ENCODE data around the gene HADHA. TPM values are rescaled to one million over a fixed set of nuclear protein-coding genes. Genes with fewer than 3 reads are reported as not detected.
A peak's percentile ranks its signal among the peaks of the same experiment; 100 is the strongest.

Gene HADHA
- 10 to 100 TPM; 66.6 to 76.1 (median 68.9) TPM for total RNA-seq
- total RNA-seq (2013): 122 TPM

GRCh38 chr2:26244309-26245230, at the start of gene HADHA, which contains the start of gene HADHB:
Gene HADHA (minus strand): TSS chr2:26244632. CDS start chr2:26244596, 36 bp downstream.
Gene HADHB (plus strand): TSS chr2:26244939. CDS start chr2:26254255, 9,316 bp downstream.
- Histone ChIP-seq H3K36me3 (ENCODE audit: control insufficient read depth, insufficient read depth, low read length) (no peaks in the 10 kb centered on the region), H3K27me3 (ENCODE audit: control insufficient read depth, insufficient read depth, low read length) (no peaks in the 10 kb centered on the region), H3K27ac (ENCODE audit: low read length) (peak within 1 kb of the TSS; percentile 97), H3K4me3 (ENCODE audit: low read length) (peak within 1 kb of the TSS; percentile 79), H3K9me3 (ENCODE audit: control insufficient read depth, insufficient read depth, low read length) (no peaks in the 10 kb centered on the region), H3K4me1 (ENCODE audit: control insufficient read depth, insufficient read depth, low read length) (peaks cover 21% of the 10 kb centered on the region)
- peak; percentile 82 to 94 (median 87) for ATAC-seq
- Mint-ChIP-seq H3K27me3 (ENCODE audit: low read depth in 2 of 2) (no peaks in the 10 kb centered on the region), H3K4me1 (peaks cover 57 to 60% of the 10 kb centered on the region in 2 donors), H3K27ac (peak within 1 kb of the TSS; percentile 91 to 95), H3K36me3 (no peaks in the 10 kb centered on the region), H3K4me3 (peak within 1 kb of the TSS; percentile 100), H3K9me3 (no peaks in the 10 kb centered on the region)
- peak; percentile 83 to 91 for DNase-seq
- intact Hi-C loops (cut with micrococcal nuclease): loop anchor here (1.0 to 2.0 kb wide), 3 partner anchors 54 to 101 kb away; no protein-coding TSS in a partner anchor
- TF ChIP-seq, protein P1, sequence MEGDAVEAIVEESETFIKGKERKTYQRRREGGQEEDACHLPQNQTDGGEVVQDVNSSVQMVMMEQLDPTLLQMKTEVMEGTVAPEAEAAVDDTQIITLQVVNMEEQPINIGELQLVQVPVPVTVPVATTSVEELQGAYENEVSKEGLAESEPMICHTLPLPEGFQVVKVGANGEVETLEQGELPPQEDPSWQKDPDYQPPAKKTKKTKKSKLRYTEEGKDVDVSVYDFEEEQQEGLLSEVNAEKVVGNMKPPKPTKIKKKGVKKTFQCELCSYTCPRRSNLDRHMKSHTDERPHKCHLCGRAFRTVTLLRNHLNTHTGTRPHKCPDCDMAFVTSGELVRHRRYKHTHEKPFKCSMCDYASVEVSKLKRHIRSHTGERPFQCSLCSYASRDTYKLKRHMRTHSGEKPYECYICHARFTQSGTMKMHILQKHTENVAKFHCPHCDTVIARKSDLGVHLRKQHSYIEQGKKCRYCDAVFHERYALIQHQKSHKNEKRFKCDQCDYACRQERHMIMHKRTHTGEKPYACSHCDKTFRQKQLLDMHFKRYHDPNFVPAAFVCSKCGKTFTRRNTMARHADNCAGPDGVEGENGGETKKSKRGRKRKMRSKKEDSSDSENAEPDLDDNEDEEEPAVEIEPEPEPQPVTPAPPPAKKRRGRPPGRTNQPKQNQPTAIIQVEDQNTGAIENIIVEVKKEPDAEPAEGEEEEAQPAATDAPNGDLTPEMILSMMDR (IDR thresholded peaks at IDR 0.05): no peak
- WGBS (ENCODE audit: insufficient coverage): under 1% methylated on average over 63 of the region's 63 CpGs

- Histone ChIP-seq H3K9me3 (ENCODE audit: control insufficient read depth, insufficient read depth, low read length) (no peaks in the 10 kb centered on the region), H3K4me3 (ENCODE audit: low read length) (no peak overlapping the region), H3K27me3 (ENCODE audit: control insufficient read depth, insufficient read depth, low read length) (no peaks in the 10 kb centered on the region), H3K4me1 (ENCODE audit: control insufficient read depth, insufficient read depth, low read length) (no peaks in the 10 kb centered on the region), H3K36me3 (ENCODE audit: control insufficient read depth, insufficient read depth, low read length) (peaks cover 5% of the 10 kb centered on the region), H3K27ac (ENCODE audit: low read length) (no peak overlapping the region)
- no peak overlapping the region for H3K27ac Mint-ChIP-seq
- H3K4me1 Mint-ChIP-seq: no peaks in the 10 kb centered on the region
- H3K27me3 Mint-ChIP-seq (ENCODE audit: low read depth in 2 of 2): no peaks in the 10 kb centered on the region
- DNase-seq (no peak), ATAC-seq (no peak)
- 96% methylated on average over 6 of the region's 6 CpGs for WGBS (ENCODE audit: insufficient coverage)
- H3K36me3 Mint-ChIP-seq: no peaks in the 10 kb centered on the region
- intact Hi-C loops (cut with micrococcal nuclease): no loop called here
- no peaks in the 10 kb centered on the region for H3K9me3 Mint-ChIP-seq
- H3K4me3 Mint-ChIP-seq: no peak overlapping the region
- TF ChIP-seq, protein P1 (IDR thresholded peaks at IDR 0.05): no peak
These were observed 48.2 kb upstream of the HADHA start for GRCh38 chr2:26292646-26293045.

GRCh38 chr2:26290001-26290400, 45.6 kb upstream of the HADHA start:
- H3K36me3 Mint-ChIP-seq: no peaks in the 10 kb centered on the region
- H3K27ac ChIP-seq (ENCODE audit: low read length): no peak overlapping the region
- no peak overlapping the region for H3K4me3 Mint-ChIP-seq
- no peak overlapping the region for H3K4me3 ChIP-seq (ENCODE audit: low read length)
- no peaks in the 10 kb centered on the region for H3K4me1 ChIP-seq (ENCODE audit: control insufficient read depth, insufficient read depth, low read length)
- WGBS (ENCODE audit: insufficient coverage): no CpG with 5 or more reads among the region's 1 CpG
- TF ChIP-seq, protein P1 (IDR thresholded peaks at IDR 0.05): no peak
- H3K27ac Mint-ChIP-seq: no peak overlapping the region
- H3K9me3 Mint-ChIP-seq: no peaks in the 10 kb centered on the region
- H3K36me3 ChIP-seq (ENCODE audit: control insufficient read depth, insufficient read depth, low read length): peaks cover 23% of the 10 kb centered on the region
- no peaks in the 10 kb centered on the region for H3K27me3 Mint-ChIP-seq (ENCODE audit: low read depth in 2 of 2)
- no peaks in the 10 kb centered on the region for H3K4me1 Mint-ChIP-seq
- no peaks in the 10 kb centered on the region for H3K9me3 ChIP-seq (ENCODE audit: control insufficient read depth, insufficient read depth, low read length)
- no peak for ATAC-seq
- H3K27me3 ChIP-seq (ENCODE audit: control insufficient read depth, insufficient read depth, low read length): no peaks in the 10 kb centered on the region
- DNase-seq: no peak
- intact Hi-C loops (cut with micrococcal nuclease): no loop called here
